A549 (cell line): ENCODE results near the gene GMPR2. TPM values are rescaled to one million over a fixed set of nuclear protein-coding genes. Genes with fewer than 3 reads are reported as not detected.
A peak's percentile ranks its signal among the peaks of the same experiment; 100 is the strongest.

ENCODE experiments used
- ATAC-seq, 2 experiments: fragments of 200-7000 bp in 1 of 2; fragments of >200 bp in 1 of 2; cut with Nextera tagmentation in 1 of 2; cut with Tn5 transposase in 1 of 2; 3 replicates each; pipeline versions ENCODE4 v1.8.0 to v1.9.1; 2018 to 2020; ENCODE audit warnings: mild to moderate bottlenecking in 1 of 2, moderate library complexity in 1 of 2
- CTCF ChIA-PET: fragments of 300-600 bp; sonication (Branson Sonifier 250); formaldehyde crosslinking; extraction: SDS; loops from one replicate; lab custom pipeline; 2021; ENCODE audit warnings: antibody characterized with exemption, inconsistent platforms; lab: Yijun Ruan, JAX
- POLR2A ChIA-PET: fragments of 350-600 bp; formaldehyde crosslinking; extraction: SDS; loops from one replicate; lab custom pipeline; 2021; ENCODE audit warnings: antibody characterized with exemption, inconsistent platforms; lab: Yijun Ruan, JAX
- DNase-seq, 2 experiments: peaks; one replicate each; pipeline versions ENCODE4 v3.0.0 to v3.0.0-alpha.2; 2011 to 2016; ENCODE audit warnings: low read depth in 1 of 2, low spot score in 1 of 2
- FAIRE-seq: peaks from 2 replicates; lab custom pipeline; 2011; peaks lifted over from hg19 to GRCh38; lab: Jason Lieb, UNC
- H3K27ac ChIP-seq, 2 experiments: fragments of >200 bp; sonication (Bioruptor Twin); formaldehyde crosslinking; 3 replicates each; pipeline ENCODE4 v1.5.1; 2016 to 2017
- H3K4me1 ChIP-seq: fragments of >200 bp; sonication (Bioruptor Twin); formaldehyde crosslinking; 3 replicates; pipeline ENCODE4 v1.6.1; 2016
- H3K4me2 ChIP-seq: fragments of >200 bp; sonication (Bioruptor Twin); formaldehyde crosslinking; 3 replicates; pipeline ENCODE4 v1.6.1; 2016
- H3K4me3 ChIP-seq: fragments of >200 bp; sonication (Bioruptor Twin); formaldehyde crosslinking; 3 replicates; pipeline ENCODE4 v1.5.1; 2016
- H3K9me3 ChIP-seq: fragments of >200 bp; sonication (Bioruptor Twin); formaldehyde crosslinking; 3 replicates; pipeline ENCODE4 v1.6.1; 2016
- CBX8 ChIP-seq: fragments of 200-600 bp; sonication (generic); IDR thresholded peaks from 2 replicates; pipeline ENCODE4 v1.6.1; 2016
- CEBPB ChIP-seq, 2 experiments: fragments of >200 bp in 1 of 2; sonication (Bioruptor Twin) in 1 of 2; formaldehyde crosslinking in 1 of 2; IDR thresholded peaks; 2 replicates each; pipeline ENCODE4 v1.6.1; 2012 to 2016
- ESRRA ChIP-seq: fragments of 150-350 bp; IDR thresholded peaks from 2 replicates; pipeline ENCODE4 v1.6.1; 2014; ENCODE audit warnings: mild to moderate bottlenecking, low read length, borderline replicate concordance
- FOXS1 ChIP-seq: fragments of 250-450 bp; sonication (Bioruptor Pico); IDR thresholded peaks from 2 replicates; pipeline ENCODE4 v1.5.0; 2020; ENCODE audit warnings: mild to moderate bottlenecking, moderate library complexity
- GATA3 ChIP-seq: IDR thresholded peaks from 2 replicates; pipeline ENCODE4 v1.6.1; 2012; ENCODE audit warnings: borderline replicate concordance
- HDAC2 ChIP-seq: fragments of 200-600 bp; sonication (generic); IDR thresholded peaks from 2 replicates; pipeline ENCODE4 v1.6.1; 2016
- HOXA7 ChIP-seq: fragments of 250-450 bp; sonication (Bioruptor Pico); IDR thresholded peaks from 2 replicates; pipeline ENCODE4 v1.5.0; 2020; ENCODE audit warnings: mild to moderate bottlenecking, moderate library complexity
- JUN ChIP-seq, 2 experiments: fragments of >200 bp; sonication (Bioruptor Twin); formaldehyde crosslinking; IDR thresholded peaks; 2 replicates in 1 of 2; 3 replicates in 1 of 2; pipeline ENCODE4 v1.6.1; 2016 to 2017
- NFE2L2 ChIP-seq: fragments of 150-350 bp; conservative IDR thresholded peaks from 2 replicates; pipeline ENCODE4 v1.6.1; 2014; ENCODE audit warnings: low read length
- NPAS2 ChIP-seq: fragments of 250-450 bp; sonication (Bioruptor Pico); IDR thresholded peaks from 2 replicates; pipeline ENCODE4 v1.8.0; 2022; ENCODE audit warnings: mild to moderate bottlenecking, moderate library complexity, borderline replicate concordance
- NR3C1 ChIP-seq: fragments of >200 bp; sonication (Bioruptor Twin); formaldehyde crosslinking; IDR thresholded peaks from 3 replicates; pipeline ENCODE4 v1.6.1; 2017
- POLR2AphosphoS2 ChIP-seq: conservative IDR thresholded peaks from 2 replicates; pipeline ENCODE4 v1.6.1; 2012; ENCODE audit warnings: low read length, improper control_type of control experiment, inconsistent platforms
- RARB ChIP-seq: fragments of 250-450 bp; sonication (Bioruptor Pico); IDR thresholded peaks from 2 replicates; pipeline ENCODE4 v1.8.0; 2021; ENCODE audit warnings: mild to moderate bottlenecking, moderate library complexity
- RCOR1 ChIP-seq: fragments of 150-350 bp; IDR thresholded peaks from 2 replicates; pipeline ENCODE4 v1.6.1; 2014; ENCODE audit warnings: antibody characterized with exemption, low read length, low read depth
- SMC3 ChIP-seq: fragments of >200 bp; sonication (Bioruptor Twin); formaldehyde crosslinking; IDR thresholded peaks from 3 replicates; pipeline ENCODE4 v1.6.1; 2018; ENCODE audit warnings: inconsistent platforms
- TP53 ChIP-seq: fragments of 250-450 bp; sonication (Bioruptor Pico); IDR thresholded peaks from 2 replicates; pipeline ENCODE4 v1.5.0; 2021; ENCODE audit warnings: mild to moderate bottlenecking, moderate library complexity
- WGBS: methylation state at CpG from one replicate; pipeline ENCODE4 v1.1.6; 2017; ENCODE audit errors: missing lambda C conversion rate; 5-methylcytosine and 5-hydroxymethylcytosine counted together
- polyA plus RNA-seq, 4 experiments: library from polyadenylated mRNA; depleted of rRNA in 3 of 4; stranded (reverse); fragments of >200 nt; fragmentation: RNase III in 1 of 4; extraction: RNeasy Plus Mini Kit Qiagen cat#74134 plus additional on column Dnase treatment in 1 of 4; gene quantifications; 2 replicates in 3 of 4; 3 replicates in 1 of 4; pipeline ENCODE4 v1.2.3, GENCODE V29; 2011 to 2017
- TF ChIP-seq, protein P1 (sequence below): fragments of >200 bp; sonication (Bioruptor Twin); formaldehyde crosslinking; IDR thresholded peaks from 3 replicates; pipeline ENCODE4 v1.6.1; 2016
- TF ChIP-seq, protein P2 (sequence below): fragments of >200 bp; sonication (Bioruptor Twin); formaldehyde crosslinking; IDR thresholded peaks from 2 replicates; pipeline ENCODE4 v1.6.1; 2016
- TF ChIP-seq, protein P3 (sequence below): fragments of >200 bp; sonication (Bioruptor Twin); formaldehyde crosslinking; IDR thresholded peaks from 3 replicates; pipeline ENCODE4 v1.5.1; 2016
- TF ChIP-seq, protein P4 (sequence below): fragments of 250-450 bp; sonication (Bioruptor Pico); IDR thresholded peaks from 2 replicates; pipeline ENCODE4 v1.5.0; 2020; ENCODE audit warnings: low read depth, mild to moderate bottlenecking, moderate library complexity
- TF ChIP-seq, protein P5 (sequence below): fragments of 450-650 bp; IDR thresholded peaks from 2 replicates; pipeline ENCODE4 v1.6.1; 2014; ENCODE audit warnings: antibody characterized with exemption
- TF ChIP-seq, protein P6 (sequence below): IDR thresholded peaks from 2 replicates; pipeline ENCODE4 v1.6.1; 2012

GMPR2 gene
- polyA plus RNA-seq, 2 of the 4 experiments (the other 2 are of a cell fraction), result 70.0 to 91.7 TPM

DNA sequence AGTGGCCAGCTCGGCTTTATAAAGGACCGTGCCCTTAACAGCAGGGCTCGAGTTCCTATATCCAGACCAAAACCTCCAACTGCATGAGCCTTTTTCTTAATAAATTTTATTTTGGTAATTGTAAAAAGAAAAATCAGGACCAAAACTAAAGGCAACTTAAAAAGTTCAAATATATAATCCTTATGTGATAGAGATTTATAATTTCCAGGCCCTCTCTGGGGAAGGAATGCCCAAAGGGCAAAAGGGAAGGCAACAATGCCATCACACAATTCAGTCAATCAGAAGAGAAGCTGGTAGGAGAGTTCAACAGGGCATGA is 43.7 kb upstream of the GMPR2 start:
- 5% methylated on average over 3 of the region's 3 CpGs for WGBS
- ATAC-seq (no peak), FAIRE-seq (no peak), DNase-seq (no peak)
- peak overlapping the region; percentile 97; the same call in 2 of the 3 replicates for H3K4me3 ChIP-seq
- peak overlapping the region; percentile 88 for H3K4me2 ChIP-seq
- TF ChIP-seq JUN (IDR thresholded peaks at IDR 0.05) (no peak), FOXS1 (CRISPR knock-in tag) (no peak), GATA3 (no peak), TP53 (CRISPR knock-in tag) (no peak), RCOR1 (no peak), RARB (CRISPR knock-in tag) (no peak), HOXA7 (CRISPR knock-in tag) (no peak), CBX8 (no peak), SMC3 (no peak), HDAC2 (no peak), CEBPB (IDR thresholded peaks at IDR 0.05) (no peak), POLR2AphosphoS2 (no peak)
- TF ChIP-seq, protein P1, sequence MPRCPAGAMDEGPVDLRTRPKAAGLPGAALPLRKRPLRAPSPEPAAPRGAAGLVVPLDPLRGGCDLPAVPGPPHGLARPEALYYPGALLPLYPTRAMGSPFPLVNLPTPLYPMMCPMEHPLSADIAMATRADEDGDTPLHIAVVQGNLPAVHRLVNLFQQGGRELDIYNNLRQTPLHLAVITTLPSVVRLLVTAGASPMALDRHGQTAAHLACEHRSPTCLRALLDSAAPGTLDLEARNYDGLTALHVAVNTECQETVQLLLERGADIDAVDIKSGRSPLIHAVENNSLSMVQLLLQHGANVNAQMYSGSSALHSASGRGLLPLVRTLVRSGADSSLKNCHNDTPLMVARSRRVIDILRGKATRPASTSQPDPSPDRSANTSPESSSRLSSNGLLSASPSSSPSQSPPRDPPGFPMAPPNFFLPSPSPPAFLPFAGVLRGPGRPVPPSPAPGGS, result no peak
- TF ChIP-seq, protein P2, sequence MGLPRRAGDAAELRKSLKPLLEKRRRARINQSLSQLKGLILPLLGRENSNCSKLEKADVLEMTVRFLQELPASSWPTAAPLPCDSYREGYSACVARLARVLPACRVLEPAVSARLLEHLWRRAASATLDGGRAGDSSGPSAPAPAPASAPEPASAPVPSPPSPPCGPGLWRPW, result no peak
- TF ChIP-seq, protein P3, sequence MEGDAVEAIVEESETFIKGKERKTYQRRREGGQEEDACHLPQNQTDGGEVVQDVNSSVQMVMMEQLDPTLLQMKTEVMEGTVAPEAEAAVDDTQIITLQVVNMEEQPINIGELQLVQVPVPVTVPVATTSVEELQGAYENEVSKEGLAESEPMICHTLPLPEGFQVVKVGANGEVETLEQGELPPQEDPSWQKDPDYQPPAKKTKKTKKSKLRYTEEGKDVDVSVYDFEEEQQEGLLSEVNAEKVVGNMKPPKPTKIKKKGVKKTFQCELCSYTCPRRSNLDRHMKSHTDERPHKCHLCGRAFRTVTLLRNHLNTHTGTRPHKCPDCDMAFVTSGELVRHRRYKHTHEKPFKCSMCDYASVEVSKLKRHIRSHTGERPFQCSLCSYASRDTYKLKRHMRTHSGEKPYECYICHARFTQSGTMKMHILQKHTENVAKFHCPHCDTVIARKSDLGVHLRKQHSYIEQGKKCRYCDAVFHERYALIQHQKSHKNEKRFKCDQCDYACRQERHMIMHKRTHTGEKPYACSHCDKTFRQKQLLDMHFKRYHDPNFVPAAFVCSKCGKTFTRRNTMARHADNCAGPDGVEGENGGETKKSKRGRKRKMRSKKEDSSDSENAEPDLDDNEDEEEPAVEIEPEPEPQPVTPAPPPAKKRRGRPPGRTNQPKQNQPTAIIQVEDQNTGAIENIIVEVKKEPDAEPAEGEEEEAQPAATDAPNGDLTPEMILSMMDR, result no peak
- peaks cover 18% of the 10 kb centered on the region for H3K4me1 ChIP-seq
- H3K27ac ChIP-seq, result peak overlapping the region; percentile 46 to 98; a peak in 4 of 6 replicates
- ChIA-PET CTCF (interaction anchor here (0.8 to 1.8 kb wide), 7 partner anchors 20 to 131 kb away, joined by 3 to 5 read pairs (median 3); partner anchors contain the start of genes EMC9, MDP1 and TINF2), POLR2A (interaction anchor here (1.1 to 1.6 kb wide), 6 partner anchors 9 to 53 kb away, joined by 4 to 16 read pairs (median 6); partner anchors contain the start of genes CHMP4A, MDP1 and TINF2)
- H3K9me3 ChIP-seq, result no peaks in the 10 kb centered on the region

DNA sequence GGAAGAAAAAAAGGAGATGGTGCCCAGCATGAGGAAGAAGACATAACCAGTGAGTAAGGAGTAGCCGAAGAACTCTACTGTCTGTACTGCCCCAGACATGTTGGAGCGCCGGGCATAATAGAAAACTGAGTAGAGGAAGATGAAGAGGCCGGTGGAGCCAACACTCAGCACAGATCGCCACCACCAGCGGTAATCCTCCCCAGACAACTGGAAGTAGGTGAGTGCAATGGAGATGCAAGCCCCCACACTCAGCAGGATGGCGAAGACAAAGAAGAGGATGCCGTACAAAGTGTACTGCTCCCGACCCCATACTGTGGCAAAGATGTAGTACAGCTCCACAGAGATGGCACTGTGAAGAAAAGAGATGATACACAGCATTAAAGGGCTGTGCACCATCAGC is 43.3 kb upstream of the GMPR2 start:
- Histone ChIP-seq H3K4me3 (no peak overlapping the region), H3K27ac (peak overlapping the region in 1 of 2 experiments; percentile 98; a peak in 3 of 6 replicates)

More for the DNA sequence above, 43.3 kb upstream of the GMPR2 start:
- peaks cover 22% of the 10 kb centered on the region for H3K4me1 ChIP-seq
- TF ChIP-seq ESRRA, result no peak
- TF ChIP-seq, protein P4, sequence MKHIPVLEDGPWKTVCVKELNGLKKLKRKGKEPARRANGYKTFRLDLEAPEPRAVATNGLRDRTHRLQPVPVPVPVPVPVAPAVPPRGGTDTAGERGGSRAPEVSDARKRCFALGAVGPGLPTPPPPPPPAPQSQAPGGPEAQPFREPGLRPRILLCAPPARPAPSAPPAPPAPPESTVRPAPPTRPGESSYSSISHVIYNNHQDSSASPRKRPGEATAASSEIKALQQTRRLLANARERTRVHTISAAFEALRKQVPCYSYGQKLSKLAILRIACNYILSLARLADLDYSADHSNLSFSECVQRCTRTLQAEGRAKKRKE (CRISPR knock-in tag), result no peak
- TF ChIP-seq, protein P5, sequence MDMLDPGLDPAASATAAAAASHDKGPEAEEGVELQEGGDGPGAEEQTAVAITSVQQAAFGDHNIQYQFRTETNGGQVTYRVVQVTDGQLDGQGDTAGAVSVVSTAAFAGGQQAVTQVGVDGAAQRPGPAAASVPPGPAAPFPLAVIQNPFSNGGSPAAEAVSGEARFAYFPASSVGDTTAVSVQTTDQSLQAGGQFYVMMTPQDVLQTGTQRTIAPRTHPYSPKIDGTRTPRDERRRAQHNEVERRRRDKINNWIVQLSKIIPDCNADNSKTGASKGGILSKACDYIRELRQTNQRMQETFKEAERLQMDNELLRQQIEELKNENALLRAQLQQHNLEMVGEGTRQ, result no peak
- TF ChIP-seq NFE2L2, result no peak
- TF ChIP-seq, protein P2, result no peak
- no peak for TF ChIP-seq NPAS2
- TF ChIP-seq NR3C1, result no peak
- TF ChIP-seq, protein P6, sequence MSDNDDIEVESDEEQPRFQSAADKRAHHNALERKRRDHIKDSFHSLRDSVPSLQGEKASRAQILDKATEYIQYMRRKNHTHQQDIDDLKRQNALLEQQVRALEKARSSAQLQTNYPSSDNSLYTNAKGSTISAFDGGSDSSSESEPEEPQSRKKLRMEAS, result no peak
- no peak for TF ChIP-seq TP53 (CRISPR knock-in tag)
- no peak for TF ChIP-seq POLR2AphosphoS2
- TF ChIP-seq CBX8, result no peak
- 95% methylated on average over 9 of the region's 9 CpGs for WGBS
- ATAC-seq, result no peak
- DNase-seq, result no peak
- ChIA-PET CTCF (interaction anchor here (0.8 to 1.6 kb wide), 3 partner anchors 21 to 53 kb away, joined by 3 to 4 read pairs (median 4); partner anchors contain the start of gene TINF2), POLR2A (interaction anchor here (0.6 to 1.6 kb wide), 7 partner anchors 10 to 53 kb away, joined by 4 to 16 read pairs (median 7); partner anchors contain the start of genes CHMP4A, MDP1, NEDD8 and TINF2)
- peak overlapping the region; percentile 88 for H3K4me2 ChIP-seq
- H3K9me3 ChIP-seq, result no peaks in the 10 kb centered on the region
- no peak for FAIRE-seq
